T-cell (primary cell): ENCODE results near the gene PDZRN4. TPM values are rescaled to one million over a fixed set of nuclear protein-coding genes. Genes with fewer than 3 reads are reported as not detected.

ENCODE experiments used
- ATAC-seq, 4 experiments: fragments of 200-7000 bp in 3 of 4; fragments of 150-1000 bp in 1 of 4; cut with Tn5 transposase; replicated peaks in 1 of 4; 1 replicate in 3 of 4; 2 replicates in 1 of 4; pipeline ENCODE4 v1.10.0; 2021; ENCODE audit warnings: moderate library complexity in 3 of 4, mild to moderate bottlenecking in 2 of 4, moderate number of reproducible peaks in 1 of 4
- CTCF ChIA-PET, 2 donors: fragments of 300-600 bp; sonication (Branson Sonifier 250); formaldehyde crosslinking; loops; one replicate each; lab custom pipeline; 2022; ENCODE audit warnings: antibody characterized with exemption in 2 of 2; lab: Charles Lee
- POLR2A ChIA-PET, 2 donors: fragments of 300-600 bp; sonication (Branson Sonifier 250); formaldehyde crosslinking; loops; one replicate each; lab custom pipeline; 2022; ENCODE audit warnings: antibody characterized with exemption in 2 of 2; lab: Charles Lee
- DNase-seq, 35 experiments: peaks; one replicate each; pipeline versions ENCODE4 v3.0.0 to v3.0.0-alpha.2; 2013 to 2023
- H3K27ac ChIP-seq: one replicate; pipeline ENCODE4 v1.5.1; 2013; ENCODE audit warnings: low read length
- H3K27me3 ChIP-seq, 2 experiments: replicated peaks in 1 of 2; 1 replicate in 1 of 2; 2 replicates in 1 of 2; pipeline versions ENCODE4 v1.6.1 to v1.7.0; 2013; ENCODE audit warnings: low read length in 1 of 2, mixed read lengths in 1 of 2; ENCODE audit not compliant: control insufficient read depth in 2 of 2, insufficient read depth in 2 of 2; ENCODE audit errors: extremely low read depth in 1 of 2
- H3K36me3 ChIP-seq, 2 donors: 1 replicate in 1 of 2; 2 replicates in 1 of 2; pipeline versions ENCODE4 v1.6.1 to v1.7.0; 2013; ENCODE audit warnings: low read length in 1 of 2; ENCODE audit not compliant: control insufficient read depth in 2 of 2, insufficient read depth in 1 of 2; ENCODE audit errors: extremely low read depth in 1 of 2
- H3K4me1 ChIP-seq, 2 experiments: 1 replicate in 1 of 2; 2 replicates in 1 of 2; pipeline versions ENCODE4 v1.6.1 to v1.7.0; 2013; ENCODE audit warnings: low read length in 2 of 2, mixed read lengths in 1 of 2; ENCODE audit not compliant: insufficient read depth in 2 of 2, control insufficient read depth in 1 of 2; ENCODE audit errors: extremely low read depth in 1 of 2
- H3K4me3 ChIP-seq, 2 donors: 1 replicate in 1 of 2; 2 replicates in 1 of 2; pipeline versions ENCODE4 v1.5.1 to v1.7.0; 2013; ENCODE audit warnings: mild to moderate bottlenecking in 2 of 2, low read length in 1 of 2, moderate library complexity in 1 of 2; ENCODE audit not compliant: control insufficient read depth in 1 of 2; ENCODE audit errors: extremely low read depth in 1 of 2
- H3K9me3 ChIP-seq: 2 replicates; pipeline ENCODE4 v1.7.0; 2013
- H3K27ac Mint-ChIP-seq, 2 donors: one replicate each; pipeline ENCODE4 v1.8.0; 2020 to 2021; ENCODE audit warnings: mild to moderate bottlenecking in 2 of 2, mixed read lengths in 2 of 2
- H3K27me3 Mint-ChIP-seq, 2 donors: one replicate each; pipeline ENCODE4 v1.8.0; 2021 to 2022; ENCODE audit warnings: mixed read lengths in 2 of 2
- H3K36me3 Mint-ChIP-seq: one replicate; pipeline ENCODE4 v1.8.0; 2021; ENCODE audit warnings: mixed read lengths
- H3K4me1 Mint-ChIP-seq, 3 donors: one replicate each; pipeline ENCODE4 v1.8.0; 2020 to 2022; ENCODE audit warnings: mixed read lengths in 3 of 3, mild to moderate bottlenecking in 1 of 3
- H3K4me3 Mint-ChIP-seq, 3 donors: one replicate each; pipeline ENCODE4 v1.8.0; 2020 to 2022; ENCODE audit warnings: mild to moderate bottlenecking in 3 of 3, mixed read lengths in 3 of 3, moderate library complexity in 3 of 3
- H3K9me3 Mint-ChIP-seq, 3 donors: one replicate each; pipeline ENCODE4 v1.8.0; 2020 to 2022; ENCODE audit warnings: mixed read lengths in 3 of 3
- WGBS: methylation state at CpG from one replicate; pipeline ENCODE4 v1.1.5; 2013; ENCODE audit warnings: missing lambda C conversion rate; ENCODE audit not compliant: insufficient coverage; 5-methylcytosine and 5-hydroxymethylcytosine counted together
- total RNA-seq, 35 experiments: library from RNA in 6 of 35; stranded (reverse) in 6 of 35; fragments of 120-200 nt in 1 of 35; gene quantifications; one replicate each; pipeline versions ENCODE4 v1.2.1 to v1.2.4 and lab custom pipeline; 2013 to 2026

PDZRN4 gene
- total RNA-seq, 5 donors from 2014 or later (not counting 1 experiment from before 2014, with no cell fraction given), result not detected

GRCh38 chr12:41476499-41477439 lies 288.6 kb downstream of the PDZRN4 start:
- Mint-ChIP-seq H3K4me3 (no peak overlapping the region), H3K9me3 (no peaks in the 10 kb centered on the region), H3K36me3 (no peaks in the 10 kb centered on the region), H3K4me1 (no peaks in the 10 kb centered on the region), H3K27me3 (no peaks in the 10 kb centered on the region), H3K27ac (no peak overlapping the region)
- no peaks in the 10 kb centered on the region for H3K9me3 ChIP-seq
- H3K4me1 ChIP-seq, result no peaks in the 10 kb centered on the region
- 70% methylated on average over 2 of the region's 8 CpGs for WGBS
- no peak for DNase-seq
- CTCF ChIA-PET, result interaction anchor here in 1 of 2 donors (0.6 kb wide), 1 partner anchor 562 kb away, joined by 3 read pairs; no protein-coding TSS in a partner anchor
- POLR2A ChIA-PET, result no interaction called here
- no peak overlapping the region for H3K4me3 ChIP-seq
- ATAC-seq, result no peak
- H3K27ac ChIP-seq, result no peak overlapping the region
- H3K27me3 ChIP-seq, result no peaks in the 10 kb centered on the region
- H3K36me3 ChIP-seq, result no peaks in the 10 kb centered on the region

GRCh38 chr12:41479426-41479825 lies 291.3 kb downstream of the PDZRN4 start:
- H3K27me3 ChIP-seq, result no peaks in the 10 kb centered on the region
- ATAC-seq (no peak), DNase-seq (no peak)
- H3K9me3 Mint-ChIP-seq, result no peaks in the 10 kb centered on the region
- no peaks in the 10 kb centered on the region for H3K4me1 ChIP-seq
- H3K27ac ChIP-seq, result no peak overlapping the region
- no CpG with 5 or more reads among the region's 2 CpGs for WGBS
- H3K9me3 ChIP-seq, result no peaks in the 10 kb centered on the region
- H3K36me3 ChIP-seq, result no peaks in the 10 kb centered on the region
- no peaks in the 10 kb centered on the region for H3K36me3 Mint-ChIP-seq
- H3K27ac Mint-ChIP-seq, result no peak overlapping the region
- ChIA-PET CTCF (no interaction called here), POLR2A (interaction anchor here in 1 of 2 donors (0.5 kb wide), 1 partner anchor 945 kb away, joined by 6 read pairs; no protein-coding TSS in a partner anchor)
- H3K4me3 ChIP-seq, result no peak overlapping the region
- no peaks in the 10 kb centered on the region for H3K4me1 Mint-ChIP-seq
- H3K27me3 Mint-ChIP-seq, result no peaks in the 10 kb centered on the region
- no peak overlapping the region for H3K4me3 Mint-ChIP-seq

GRCh38 chr12:41485203-41485602 lies 297.1 kb downstream of the PDZRN4 start:
- 93% methylated on average over 4 of the region's 5 CpGs for WGBS
- no peak overlapping the region for H3K27ac Mint-ChIP-seq

GRCh38 chr12:41486718-41487117 lies 298.6 kb downstream of the PDZRN4 start:
- H3K4me1 Mint-ChIP-seq, result no peaks in the 10 kb centered on the region

More at GRCh38 chr12:41485203-41485602, 297.1 kb downstream of the PDZRN4 start:
- Histone ChIP-seq H3K4me1 (no peaks in the 10 kb centered on the region), H3K9me3 (no peaks in the 10 kb centered on the region), H3K27ac (no peak overlapping the region), H3K4me3 (no peak overlapping the region), H3K36me3 (no peaks in the 10 kb centered on the region), H3K27me3 (no peaks in the 10 kb centered on the region)
- DNase-seq (no peak), ATAC-seq (no peak)
- no peaks in the 10 kb centered on the region for H3K36me3 Mint-ChIP-seq
- H3K4me1 Mint-ChIP-seq, result no peaks in the 10 kb centered on the region
- ChIA-PET CTCF (no interaction called here), POLR2A (no interaction called here)
- no peaks in the 10 kb centered on the region for H3K9me3 Mint-ChIP-seq
- no peak overlapping the region for H3K4me3 Mint-ChIP-seq
- no peaks in the 10 kb centered on the region for H3K27me3 Mint-ChIP-seq

GRCh38 chr12:41496009-41496408 lies 307.9 kb downstream of the PDZRN4 start:
- Histone ChIP-seq H3K27me3 (no peaks in the 10 kb centered on the region), H3K27ac (no peak overlapping the region), H3K9me3 (no peaks in the 10 kb centered on the region), H3K4me1 (no peaks in the 10 kb centered on the region), H3K4me3 (no peak overlapping the region), H3K36me3 (no peaks in the 10 kb centered on the region)
- ATAC-seq, result no peak
- Mint-ChIP-seq H3K9me3 (no peaks in the 10 kb centered on the region), H3K27ac (no peak overlapping the region), H3K36me3 (no peaks in the 10 kb centered on the region), H3K27me3 (peaks cover 0 to 12% of the 10 kb centered on the region in 2 donors), H3K4me1 (no peaks in the 10 kb centered on the region), H3K4me3 (no peak overlapping the region)
- 0% methylated on average over 1 of the region's 4 CpGs for WGBS
- CTCF ChIA-PET, result no interaction called here
- DNase-seq, result no peak
- POLR2A ChIA-PET, result no interaction called here

More at GRCh38 chr12:41486718-41487117, 298.6 kb downstream of the PDZRN4 start:
- Mint-ChIP-seq H3K9me3 (no peaks in the 10 kb centered on the region), H3K36me3 (no peaks in the 10 kb centered on the region), H3K4me3 (no peak overlapping the region), H3K27me3 (no peaks in the 10 kb centered on the region), H3K27ac (no peak overlapping the region)
- H3K27me3 ChIP-seq, result no peaks in the 10 kb centered on the region
- ATAC-seq, result no peak
- H3K4me3 ChIP-seq, result no peak overlapping the region
- H3K4me1 ChIP-seq, result no peaks in the 10 kb centered on the region
- H3K9me3 ChIP-seq, result no peaks in the 10 kb centered on the region
- H3K36me3 ChIP-seq, result no peaks in the 10 kb centered on the region
- WGBS, result 85% methylated on average over 2 of the region's 2 CpGs
- ChIA-PET POLR2A (no interaction called here), CTCF (no interaction called here)
- no peak overlapping the region for H3K27ac ChIP-seq
- no peak for DNase-seq

- no CpG with 5 or more reads among the region's 2 CpGs for WGBS
- Mint-ChIP-seq H3K4me1 (no peaks in the 10 kb centered on the region), H3K36me3 (no peaks in the 10 kb centered on the region), H3K9me3 (no peaks in the 10 kb centered on the region), H3K27me3 (peaks cover 0 to 12% of the 10 kb centered on the region in 2 donors), H3K4me3 (no peak overlapping the region), H3K27ac (no peak overlapping the region)
- Histone ChIP-seq H3K4me1 (no peaks in the 10 kb centered on the region), H3K27ac (no peak overlapping the region), H3K27me3 (no peaks in the 10 kb centered on the region), H3K36me3 (no peaks in the 10 kb centered on the region), H3K4me3 (no peak overlapping the region), H3K9me3 (no peaks in the 10 kb centered on the region)
- POLR2A ChIA-PET, result no interaction called here
- no peak for ATAC-seq
- DNase-seq, result no peak
- CTCF ChIA-PET, result no interaction called here
These were observed 309.3 kb downstream of the PDZRN4 start for GRCh38 chr12:41497409-41497808.
